ENCODE results near the gene PDCD1LG2.

The PDCD1LG2 gene

GRCh38 chr9:5611321-5612184 lies 101.2 kb downstream of the PDCD1LG2 start:
- no peak for DNase-seq (ENCODE audit: low spot score)

DNA sequence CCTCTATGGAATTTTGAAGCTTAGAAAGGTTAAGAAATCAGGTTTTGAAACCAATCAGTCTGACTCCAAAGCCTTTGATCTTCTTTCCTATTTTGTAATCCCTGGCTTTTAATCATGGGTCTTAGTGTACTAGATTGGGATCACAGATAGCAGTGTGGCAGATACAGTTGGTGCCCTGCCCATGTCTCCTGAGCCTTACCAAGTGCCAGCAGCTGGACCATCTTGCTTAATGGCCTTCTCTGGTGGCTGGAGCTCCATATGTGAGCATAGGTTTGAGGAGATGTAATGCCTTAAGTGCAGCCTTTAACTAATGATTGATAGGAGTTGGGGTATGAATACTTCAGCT lies 101.8 kb downstream of the PDCD1LG2 start:
- no peak for DNase-seq (ENCODE audit: low spot score)

DNA sequence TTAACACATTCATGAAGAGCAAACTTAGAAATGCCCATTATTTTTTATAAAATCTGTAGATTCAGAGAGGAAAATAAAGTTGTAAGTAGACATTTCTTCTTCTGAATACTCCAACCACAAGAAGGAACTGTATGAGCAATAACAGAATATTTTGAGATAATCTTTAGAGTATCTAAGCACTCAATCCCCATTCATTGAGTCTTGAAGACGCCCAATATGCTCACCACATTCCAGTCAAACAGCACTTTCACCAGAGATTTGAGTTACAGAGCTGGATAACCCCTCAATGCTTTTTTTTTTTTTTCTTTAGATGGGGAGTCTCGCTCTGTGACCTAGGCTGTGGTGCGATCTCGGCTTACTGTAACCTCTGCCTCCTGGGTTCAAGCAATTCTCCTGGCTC lies 103.9 kb downstream of the PDCD1LG2 start:
- DNase-seq (ENCODE audit: low spot score) = no peak

DNA sequence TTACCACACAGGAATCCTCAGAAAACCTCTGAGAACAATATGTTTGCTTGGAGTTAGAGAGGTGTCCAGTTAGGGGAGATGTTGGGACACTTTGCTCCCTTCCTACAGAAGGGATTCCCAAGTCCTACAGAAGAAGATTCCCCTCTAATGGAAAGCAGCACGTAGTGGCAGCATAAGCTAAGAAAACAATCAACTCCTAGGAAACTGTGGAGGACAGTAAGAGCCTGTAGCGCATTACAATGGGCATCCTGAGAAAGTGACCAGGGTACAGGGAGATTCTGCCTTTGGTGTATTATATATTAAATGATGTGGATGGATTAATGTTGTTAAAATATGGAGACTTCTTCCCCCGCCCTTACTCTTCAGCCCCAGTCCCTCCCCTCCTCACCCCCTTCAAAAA lies 104.7 kb downstream of the PDCD1LG2 start:
- no peak for DNase-seq (ENCODE audit: low spot score)

- no peak for DNase-seq (ENCODE audit: low spot score)
Measured at GRCh38 chr9:5617749-5618148, 107.4 kb downstream of the PDCD1LG2 start.

- DNase-seq (ENCODE audit: low spot score) = no peak
Measured at GRCh38 chr9:5620494-5620893, 110.2 kb downstream of the PDCD1LG2 start.

Measured in GM03348 (cell line).